ENCODE results near the gene M1AP. TPM values are rescaled to one million over a fixed set of nuclear protein-coding genes. Genes with fewer than 3 reads are reported as not detected.

M1AP gene
- total and polyA plus RNA-seq, 2 donors (not counting 1 experiment from before 2014, with no cell fraction given) = not detected

GRCh38 chr2:74538881-74539339, 109.2 kb downstream of the M1AP start:
- Histone ChIP-seq H3K27ac (ENCODE audit: insufficient read depth, low read length) (no peak overlapping the region), H3K4me1 (ENCODE audit: control insufficient read depth, extremely low read depth, insufficient read depth, low read length) (no peaks in the 10 kb centered on the region), H3K9ac (ENCODE audit: insufficient read depth, low read length) (no peak overlapping the region), H3K79me2 (ENCODE audit: control insufficient read depth, insufficient read depth, low read length) (no peaks in the 10 kb centered on the region), H4K20me1 (ENCODE audit: control insufficient read depth, extremely low read depth, insufficient read depth, low read length) (no peaks in the 10 kb centered on the region), H2AFZ (ENCODE audit: low read length) (no peak overlapping the region), H3K4me2 (ENCODE audit: extremely low read depth, insufficient read depth, low read length) (no peak overlapping the region), H3K4me3 (replicated peaks in 1 of 4; ENCODE audit: control extremely low read depth in 1 of 4, insufficient read depth in 1 of 4, low read depth in 3 of 4, low read length in 4 of 4) (no peak overlapping the region), H3K27me3 (ENCODE audit: control insufficient read depth, insufficient read depth, low read length) (peaks cover 2% of the 10 kb centered on the region), H3K36me3 (ENCODE audit: control insufficient read depth, insufficient read depth, low read length) (peaks cover 1% of the 10 kb centered on the region), H3K9me3 (ENCODE audit: control insufficient read depth, insufficient read depth, low read depth, low read length) (no peaks in the 10 kb centered on the region)
- DNase-seq (ENCODE audit: low read depth in 2 of 2) = no peak
- TF ChIP-seq EZH2 (IDR thresholded peaks at IDR 0.05; ENCODE audit: low read length, missing control alignments) = no peak
- TF ChIP-seq CTCF (conservative IDR thresholded peaks at IDR 0.05 in 1 of 2, IDR thresholded peaks at IDR 0.05 in 1 of 2; ENCODE audit: low read depth in 1 of 2, low read length in 2 of 2) = no peak

GRCh38 chr2:74537140-74537539, 111.0 kb downstream of the M1AP start:
- Histone ChIP-seq H3K9ac (ENCODE audit: insufficient read depth, low read length) (no peak overlapping the region), H3K27ac (ENCODE audit: insufficient read depth, low read length) (no peak overlapping the region), H3K4me1 (ENCODE audit: control insufficient read depth, extremely low read depth, insufficient read depth, low read length) (no peaks in the 10 kb centered on the region), H3K79me2 (ENCODE audit: control insufficient read depth, insufficient read depth, low read length) (no peaks in the 10 kb centered on the region), H3K4me2 (ENCODE audit: extremely low read depth, insufficient read depth, low read length) (no peak overlapping the region), H3K9me3 (ENCODE audit: control insufficient read depth, insufficient read depth, low read depth, low read length) (no peaks in the 10 kb centered on the region), H2AFZ (ENCODE audit: low read length) (no peak overlapping the region), H3K4me3 (replicated peaks in 1 of 4; ENCODE audit: control extremely low read depth in 1 of 4, insufficient read depth in 1 of 4, low read depth in 3 of 4, low read length in 4 of 4) (no peak overlapping the region), H3K27me3 (ENCODE audit: control insufficient read depth, insufficient read depth, low read length) (peaks cover 2% of the 10 kb centered on the region), H4K20me1 (ENCODE audit: control insufficient read depth, extremely low read depth, insufficient read depth, low read length) (no peaks in the 10 kb centered on the region), H3K36me3 (ENCODE audit: control insufficient read depth, insufficient read depth, low read length) (peaks cover 5% of the 10 kb centered on the region)
- TF ChIP-seq CTCF (conservative IDR thresholded peaks at IDR 0.05 in 1 of 2, IDR thresholded peaks at IDR 0.05 in 1 of 2; ENCODE audit: low read depth in 1 of 2, low read length in 2 of 2) (no peak), EZH2 (IDR thresholded peaks at IDR 0.05; ENCODE audit: low read length, missing control alignments) (no peak)
- DNase-seq (ENCODE audit: low read depth in 2 of 2) = no peak

GRCh38 chr2:74536166-74536950, 111.8 kb downstream of the M1AP start:
- TF ChIP-seq EZH2 (IDR thresholded peaks at IDR 0.05; ENCODE audit: low read length, missing control alignments) = no peak
- TF ChIP-seq CTCF (conservative IDR thresholded peaks at IDR 0.05 in 1 of 2, IDR thresholded peaks at IDR 0.05 in 1 of 2; ENCODE audit: low read depth in 1 of 2, low read length in 2 of 2) = no peak
- Histone ChIP-seq H4K20me1 (ENCODE audit: control insufficient read depth, extremely low read depth, insufficient read depth, low read length) (no peaks in the 10 kb centered on the region), H3K79me2 (ENCODE audit: control insufficient read depth, insufficient read depth, low read length) (no peaks in the 10 kb centered on the region), H3K27ac (ENCODE audit: insufficient read depth, low read length) (no peak overlapping the region), H2AFZ (ENCODE audit: low read length) (no peak overlapping the region), H3K9ac (ENCODE audit: insufficient read depth, low read length) (no peak overlapping the region), H3K4me3 (replicated peaks in 1 of 4; ENCODE audit: control extremely low read depth in 1 of 4, insufficient read depth in 1 of 4, low read depth in 3 of 4, low read length in 4 of 4) (no peak overlapping the region), H3K27me3 (ENCODE audit: control insufficient read depth, insufficient read depth, low read length) (peaks cover 2% of the 10 kb centered on the region), H3K4me2 (ENCODE audit: extremely low read depth, insufficient read depth, low read length) (no peak overlapping the region), H3K4me1 (ENCODE audit: control insufficient read depth, extremely low read depth, insufficient read depth, low read length) (no peaks in the 10 kb centered on the region), H3K9me3 (ENCODE audit: control insufficient read depth, insufficient read depth, low read depth, low read length) (no peaks in the 10 kb centered on the region), H3K36me3 (ENCODE audit: control insufficient read depth, insufficient read depth, low read length) (peaks cover 5% of the 10 kb centered on the region)
- DNase-seq (ENCODE audit: low read depth in 2 of 2) = no peak

All from fibroblast of lung (primary cell).